SIG-M5 treated with dmso at 0.1 percent for 504 hours (cell line): ENCODE measurements around the gene PDS5A.
"Not testable (repeated sequence)": the region's sequence is repeated elsewhere in the genome, so short reads cannot be mapped to it uniquely, and the experiment has no call there.

Experiments used
- DNase-seq: peaks from one replicate; lab custom pipeline; 2025; ENCODE audit not compliant: unreplicated experiment; lab: John Stamatoyannopoulos, UW

Gene PDS5A

GRCh38 chr4:39834269-39834668 lies 143.4 kb downstream of the PDS5A start:
- DNase-seq = no peak

GRCh38 chr4:39825741-39826231 lies 151.9 kb downstream of the PDS5A start:
- no peak for DNase-seq

GRCh38 chr4:39825090-39825489 lies 152.6 kb downstream of the PDS5A start:
- peak; percentile 73 for DNase-seq

GRCh38 chr4:39823191-39823590 lies 154.5 kb downstream of the PDS5A start:
- no peak for DNase-seq

GRCh38 chr4:39822662-39823061 lies 155.0 kb downstream of the PDS5A start:
- no peak for DNase-seq

- no peak for DNase-seq
Measured at GRCh38 chr4:39821951-39822350, 155.8 kb downstream of the PDS5A start.

- DNase-seq = no peak
Measured at GRCh38 chr4:39820186-39820585, 157.5 kb downstream of the PDS5A start.

GRCh38 chr4:39818646-39819045 lies 159.1 kb downstream of the PDS5A start:
- no peak for DNase-seq

GRCh38 chr4:39814403-39815185 lies 163.1 kb downstream of the PDS5A start:
- DNase-seq = no peak

GRCh38 chr4:39813761-39814160 lies 163.9 kb downstream of the PDS5A start:
- DNase-seq = not testable (repeated sequence)

- not testable (repeated sequence) for DNase-seq
Measured at GRCh38 chr4:39813033-39813432, 164.7 kb downstream of the PDS5A start.

- no peak for DNase-seq
Measured at GRCh38 chr4:39812500-39812899, 165.2 kb downstream of the PDS5A start.

- peak; percentile 48 for DNase-seq
Measured at GRCh38 chr4:39808231-39808749, 169.4 kb downstream of the PDS5A start.

GRCh38 chr4:39802005-39802404 lies 175.7 kb downstream of the PDS5A start:
- no peak for DNase-seq

- DNase-seq = not testable (repeated sequence)
Measured at GRCh38 chr4:39792976-39793375, 184.7 kb downstream of the PDS5A start.

- no peak for DNase-seq
Measured at GRCh38 chr4:39792529-39792928, 185.2 kb downstream of the PDS5A start.

GRCh38 chr4:39792128-39792527 lies 185.6 kb downstream of the PDS5A start:
- no peak for DNase-seq

GRCh38 chr4:39786838-39787237 lies 190.9 kb downstream of the PDS5A start:
- no peak for DNase-seq

GRCh38 chr4:39785083-39785482 lies 192.6 kb downstream of the PDS5A start:
- DNase-seq = no peak

- DNase-seq = not testable (repeated sequence)
Measured at GRCh38 chr4:39781988-39782387, 195.7 kb downstream of the PDS5A start.
